HG03520 (cell line): ENCODE results near the gene PLCB1.
"Not testable (repeated sequence)": the region's sequence is repeated elsewhere in the genome, so short reads cannot be mapped to it uniquely, and the experiment has no call there.

Experiments
- ATAC-seq: cut with Tn5 transposase; IDR thresholded peaks from one replicate; pipeline ENCODE4 v1.9.1; 2021; ENCODE audit warnings: mild to moderate bottlenecking, moderate library complexity; ENCODE audit not compliant: unreplicated experiment

Gene PLCB1

DNA sequence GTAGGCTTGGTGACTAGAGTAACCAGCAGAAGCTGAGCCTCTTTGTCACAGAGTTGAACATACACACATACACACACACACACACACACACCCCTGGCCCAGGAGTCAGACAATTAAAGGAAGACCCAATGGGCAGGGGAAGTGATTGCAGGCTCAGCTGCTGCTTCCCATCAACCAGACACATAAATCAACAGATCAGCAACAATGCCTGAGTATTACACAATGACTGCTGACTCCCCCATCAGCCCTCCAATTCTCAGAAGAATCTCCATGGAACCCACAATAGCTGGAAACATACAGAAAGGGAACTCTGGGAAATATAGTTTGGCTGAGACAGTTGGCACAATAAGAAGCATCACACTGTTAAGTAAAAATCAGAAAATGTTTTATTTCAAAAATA lies 666.4 kb downstream of the PLCB1 start:
- ATAC-seq = no peak

DNA sequence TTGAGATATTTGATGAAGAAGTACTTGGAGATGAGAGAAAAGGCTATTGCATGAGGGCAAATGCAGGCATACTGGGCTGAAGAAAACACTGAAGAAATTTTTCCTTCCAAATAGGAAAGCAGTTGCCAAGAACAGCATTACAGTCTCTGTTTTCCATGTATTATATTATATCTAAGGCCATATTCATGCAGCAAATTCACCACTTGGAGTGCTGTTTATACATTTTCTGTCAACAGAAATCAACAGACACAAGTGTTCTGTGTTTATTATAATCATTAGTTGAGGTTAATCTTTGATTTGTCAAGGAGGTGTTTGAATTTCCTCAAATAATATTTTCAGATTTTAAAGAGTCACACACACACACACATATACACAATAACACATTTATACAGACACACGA lies 668.0 kb downstream of the PLCB1 start:
- no peak for ATAC-seq

DNA sequence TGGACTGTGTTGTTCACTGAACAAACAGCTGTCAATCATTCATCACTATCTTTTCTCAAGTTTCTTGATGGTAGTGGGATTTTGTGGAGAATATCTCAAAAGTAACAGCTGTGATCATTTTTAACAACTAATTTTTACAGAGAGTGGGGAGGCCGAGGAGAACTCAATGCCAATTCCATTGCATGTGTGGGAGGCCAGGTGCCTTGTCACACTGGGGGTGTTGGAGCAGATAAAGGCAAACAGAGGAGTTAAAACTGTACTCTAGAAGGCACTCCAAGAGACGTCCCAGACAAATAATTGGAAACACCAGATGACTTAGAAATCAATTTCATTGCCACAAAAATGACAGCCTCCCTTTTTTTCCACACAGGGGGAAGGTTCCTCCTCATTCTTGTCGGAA lies 669.6 kb downstream of the PLCB1 start:
- no peak for ATAC-seq

DNA sequence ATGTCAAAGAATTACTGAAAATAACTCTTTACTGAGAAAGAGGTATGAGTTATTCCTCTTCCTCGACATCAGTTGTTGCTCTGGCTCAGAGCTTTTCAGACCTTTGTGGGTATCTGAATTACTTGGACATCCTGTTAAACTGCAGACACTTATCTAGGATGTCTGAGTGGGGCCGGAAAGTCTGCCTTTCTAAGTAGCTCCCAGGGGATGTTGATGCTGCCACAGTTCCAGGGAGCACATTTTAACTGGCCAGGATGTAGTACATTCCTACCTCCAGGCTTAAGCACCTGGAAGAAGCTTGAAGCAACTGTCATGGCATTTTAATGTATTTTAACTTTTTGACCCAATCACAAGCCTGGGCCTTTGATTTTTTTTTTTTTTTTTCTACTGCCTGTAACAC lies 671.0 kb downstream of the PLCB1 start:
- ATAC-seq = no peak

DNA sequence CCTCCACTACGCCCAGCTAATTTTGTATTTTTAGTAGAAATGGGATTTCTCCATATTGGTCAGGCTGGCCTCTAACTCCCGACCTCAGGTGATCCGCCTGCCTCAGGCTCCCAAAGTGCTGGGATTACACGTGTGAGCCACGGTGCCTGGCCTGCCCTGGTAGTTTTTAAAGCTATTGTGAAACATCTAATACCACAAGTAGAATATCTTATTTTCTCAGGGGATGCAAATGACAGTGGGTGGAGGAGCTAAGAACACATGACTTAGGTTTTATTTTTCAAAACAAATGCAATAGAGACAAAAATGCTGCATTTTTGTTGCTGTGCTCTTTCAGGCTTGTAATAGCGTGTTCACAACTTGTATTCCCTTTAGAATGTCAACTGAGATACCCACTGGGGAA lies 671.9 kb downstream of the PLCB1 start:
- no peak for ATAC-seq

DNA sequence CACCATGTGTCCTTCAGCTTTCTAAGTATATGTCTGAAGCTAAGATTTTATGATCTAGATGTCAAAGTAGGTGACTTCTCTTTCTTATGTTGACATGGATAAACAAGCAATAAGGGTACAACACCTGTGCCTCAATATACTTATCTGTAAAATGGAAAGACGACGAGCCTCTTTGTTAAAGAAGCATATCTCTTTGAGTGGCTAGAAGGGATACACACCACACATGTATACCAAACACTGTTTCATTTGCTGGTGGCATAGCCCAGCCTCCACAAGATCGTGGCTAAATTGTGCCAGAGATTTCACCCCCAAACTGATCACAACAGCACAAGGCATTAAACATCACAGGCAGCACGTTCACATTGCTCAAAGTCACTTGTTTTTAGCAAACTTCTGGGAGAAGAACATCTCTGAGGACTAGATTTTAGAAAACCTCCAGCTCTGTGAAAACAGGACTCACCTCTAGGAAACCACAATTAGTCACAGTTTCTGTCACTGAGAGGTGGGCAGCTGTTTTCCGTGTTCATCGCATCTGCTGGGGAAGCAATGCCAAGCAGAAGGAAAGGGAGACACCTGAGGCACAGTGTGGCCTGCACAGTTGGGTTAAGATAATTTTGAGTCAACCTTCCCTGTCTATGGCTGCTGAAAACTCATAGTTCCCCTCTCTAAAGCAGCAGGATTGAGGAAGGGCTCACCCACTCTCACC lies 673.8 kb downstream of the PLCB1 start:
- ATAC-seq = no peak

DNA sequence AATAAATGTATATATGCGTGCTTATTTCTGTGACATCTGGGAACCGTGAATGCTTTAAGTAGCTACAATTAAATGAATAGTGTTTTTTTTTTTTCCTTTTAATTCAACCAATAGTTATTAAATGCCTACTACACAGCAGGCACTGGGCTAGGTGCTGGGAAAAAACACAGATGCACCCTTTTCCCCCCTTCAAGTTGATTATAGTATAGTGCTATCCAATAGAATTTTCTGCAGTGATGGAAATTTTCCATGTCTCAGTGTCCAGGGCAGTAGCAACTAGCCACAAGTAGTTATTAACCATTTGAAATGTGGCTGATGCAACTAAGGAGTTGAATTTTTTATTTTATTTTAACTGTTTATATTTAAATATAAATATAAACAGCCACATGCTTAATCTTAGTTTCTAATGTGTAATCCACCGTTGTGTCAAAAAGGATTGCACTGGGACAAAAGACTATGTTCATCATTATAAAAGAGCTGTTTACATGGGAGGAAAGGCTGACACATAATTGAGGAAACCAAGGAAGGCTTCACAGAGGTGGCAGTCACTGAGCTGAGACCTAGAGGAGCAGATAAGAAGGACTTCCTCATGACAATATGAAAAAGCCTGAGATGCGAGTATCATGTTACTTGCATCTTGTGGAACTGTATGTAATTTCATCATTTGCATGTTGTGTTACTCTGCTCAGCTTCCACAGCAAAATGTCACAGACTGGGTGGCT lies 675.6 kb downstream of the PLCB1 start:
- ATAC-seq = no peak

DNA sequence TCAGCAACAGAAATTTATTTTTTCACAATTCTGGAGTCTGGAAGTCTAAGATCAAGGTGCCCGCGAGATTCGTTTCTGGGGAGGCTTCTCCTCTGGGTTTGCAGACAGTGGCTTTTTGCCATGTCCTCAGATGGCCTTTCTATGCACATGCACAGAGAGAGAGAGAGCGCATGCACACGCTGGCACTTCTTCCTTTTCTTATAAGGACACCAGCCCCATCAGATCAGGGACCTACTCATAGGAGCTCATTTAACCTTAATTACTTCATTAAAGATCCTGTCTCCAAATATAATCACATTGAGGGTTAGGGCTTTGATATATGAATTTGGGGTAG lies 676.1 kb downstream of the PLCB1 start:
- no peak for ATAC-seq

DNA sequence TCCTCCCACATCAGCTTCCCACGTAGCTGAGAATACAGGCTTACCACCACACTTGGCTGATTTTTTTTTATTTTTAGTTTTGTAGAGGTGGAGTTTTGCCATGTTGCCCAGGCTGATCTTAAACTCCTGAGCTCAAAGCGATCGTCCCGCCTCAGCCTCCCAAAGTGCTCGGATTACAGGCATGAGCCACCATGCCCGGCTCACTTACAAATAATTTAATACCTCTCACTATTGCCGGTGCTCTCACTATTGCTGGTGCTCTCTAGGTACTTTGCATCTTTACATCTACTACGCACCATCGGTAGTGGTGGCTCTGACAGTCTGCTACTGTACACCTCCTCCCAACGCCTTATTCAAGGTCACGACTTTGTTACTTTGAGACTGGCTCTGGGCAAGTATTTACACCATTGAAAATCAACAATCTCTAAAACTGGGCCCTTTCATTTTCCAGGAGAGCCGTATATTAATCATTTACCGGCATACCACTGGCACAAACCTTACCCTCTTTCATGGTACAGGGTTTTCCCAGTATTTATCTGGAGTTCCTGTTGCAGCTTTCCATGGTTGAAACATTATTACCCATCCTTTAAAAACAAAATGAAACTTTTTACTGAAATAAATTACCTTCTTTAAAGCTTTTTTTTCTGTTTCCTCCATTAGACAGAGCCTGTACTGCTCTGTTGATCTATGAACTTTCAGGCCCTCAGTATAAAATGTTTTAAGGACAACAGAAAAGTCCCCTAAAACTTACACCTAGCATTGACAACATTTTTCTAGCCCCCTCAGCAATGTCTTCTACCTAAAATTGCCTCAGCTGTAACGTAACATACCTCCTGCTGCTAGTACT lies 677.3 kb downstream of the PLCB1 start:
- no peak for ATAC-seq

DNA sequence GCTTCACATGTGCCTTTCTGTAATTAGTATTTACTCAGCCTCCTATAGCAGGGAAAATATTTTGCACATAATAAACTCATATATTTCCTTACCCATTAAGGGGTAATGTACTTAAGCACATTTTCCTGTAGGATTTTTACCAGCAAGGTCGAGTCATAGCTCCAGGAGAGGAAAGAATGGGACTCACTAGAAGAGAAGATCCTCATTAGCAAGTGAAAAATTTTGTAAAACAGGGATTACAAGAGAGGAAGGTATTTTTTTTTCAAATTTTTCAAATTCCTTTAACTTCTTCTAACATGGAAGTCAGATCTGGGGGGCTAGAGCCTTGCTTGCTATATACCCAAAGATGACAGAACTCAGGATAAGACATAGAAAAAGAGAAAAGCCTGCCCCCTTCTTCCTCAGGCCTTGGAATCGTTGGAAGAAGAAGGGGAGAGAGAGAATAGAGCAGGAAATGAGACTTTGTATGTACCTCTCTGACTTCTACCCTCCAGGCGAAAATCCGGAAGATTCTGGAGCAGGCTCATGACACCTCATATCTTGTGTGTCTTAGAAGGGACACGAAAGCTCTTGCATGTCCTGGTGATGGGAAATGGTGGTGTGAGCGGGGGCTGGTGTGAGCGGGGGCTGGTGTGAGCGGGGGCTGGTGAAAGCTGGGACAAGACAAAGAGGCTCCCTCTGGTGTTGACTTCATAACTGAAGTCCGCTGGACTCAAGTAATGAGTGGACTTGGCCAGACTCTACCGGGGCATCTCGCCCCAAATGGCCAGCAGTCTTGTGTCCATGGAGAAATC lies 679.9 kb downstream of the PLCB1 start:
- no peak for ATAC-seq

DNA sequence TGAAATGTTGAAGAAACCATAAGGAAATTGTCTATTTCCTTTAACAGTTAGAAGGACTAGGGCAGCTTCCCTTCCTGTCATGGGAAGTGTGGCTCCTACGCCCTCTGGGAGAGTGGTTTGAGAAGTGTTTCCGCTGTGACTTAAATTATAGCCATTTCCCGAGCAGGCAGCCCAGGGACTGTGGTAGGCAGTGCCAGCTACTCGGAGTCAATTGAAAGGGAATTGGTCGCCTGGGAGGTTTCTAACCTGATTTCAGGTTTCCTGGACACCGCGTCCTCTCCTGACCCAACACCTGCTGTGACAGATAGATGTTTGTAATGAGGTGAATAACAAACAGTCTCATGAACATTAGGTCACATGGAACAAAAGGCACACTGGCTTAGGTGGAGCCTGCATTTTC lies 680.8 kb downstream of the PLCB1 start:
- no peak for ATAC-seq

DNA sequence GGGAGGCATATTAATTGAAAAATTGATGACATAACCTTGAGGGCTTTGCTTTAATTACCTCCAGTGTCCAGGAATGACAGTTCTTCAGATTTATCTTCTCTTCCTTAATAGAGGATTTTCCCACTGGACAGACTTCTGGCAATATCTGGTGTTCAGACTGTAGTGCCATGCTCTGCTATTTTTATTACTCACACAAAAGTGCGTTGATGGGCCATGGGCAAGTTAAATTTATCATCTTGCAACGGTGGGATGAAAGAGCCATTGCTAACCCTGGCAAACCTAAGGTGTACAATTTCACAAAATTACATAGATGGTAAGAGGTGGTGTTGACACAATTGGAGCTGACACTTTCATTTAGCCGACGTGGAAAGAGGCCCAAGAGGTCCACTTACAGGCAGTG lies 683.1 kb downstream of the PLCB1 start:
- no peak for ATAC-seq

DNA sequence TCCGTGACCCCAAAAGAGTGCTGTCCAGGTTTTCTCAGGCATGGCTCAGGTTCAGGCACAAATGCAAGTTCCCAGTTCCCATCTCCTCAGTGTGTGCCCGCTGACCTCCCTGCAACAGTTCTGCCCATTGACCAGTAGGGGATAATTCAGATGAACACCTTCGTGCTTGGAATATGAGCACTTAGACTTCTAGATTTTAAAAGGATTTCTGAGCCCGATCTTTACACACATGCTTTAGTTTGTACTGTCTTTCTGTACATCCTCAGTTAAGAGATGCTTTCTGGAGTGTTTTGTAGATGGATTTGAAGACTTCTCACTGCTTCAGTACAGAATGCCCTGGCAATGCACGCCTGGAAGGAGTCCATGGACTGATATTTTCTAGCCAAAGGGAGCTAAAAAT lies 697.2 kb downstream of the PLCB1 start:
- ATAC-seq = no peak

DNA sequence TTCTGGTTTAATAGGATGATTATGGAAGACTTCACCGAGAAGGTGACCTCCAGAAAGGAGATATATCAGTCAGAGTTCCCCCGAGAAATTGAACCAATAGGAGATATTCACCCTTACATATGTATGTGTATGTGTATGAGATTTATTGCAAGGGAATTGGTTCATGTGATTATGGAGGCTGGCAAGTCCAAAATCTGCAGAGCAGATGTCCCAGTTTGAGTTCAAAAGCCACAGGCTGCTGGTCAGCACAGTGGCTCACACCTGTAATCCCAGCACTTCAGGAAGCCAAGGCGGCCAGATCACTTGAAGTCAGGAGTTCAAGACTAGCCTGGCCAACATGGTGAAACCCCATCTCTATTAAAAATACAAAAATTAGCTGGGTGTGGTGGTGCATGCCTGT lies 702.2 kb downstream of the PLCB1 start:
- ATAC-seq = not testable (repeated sequence)

DNA sequence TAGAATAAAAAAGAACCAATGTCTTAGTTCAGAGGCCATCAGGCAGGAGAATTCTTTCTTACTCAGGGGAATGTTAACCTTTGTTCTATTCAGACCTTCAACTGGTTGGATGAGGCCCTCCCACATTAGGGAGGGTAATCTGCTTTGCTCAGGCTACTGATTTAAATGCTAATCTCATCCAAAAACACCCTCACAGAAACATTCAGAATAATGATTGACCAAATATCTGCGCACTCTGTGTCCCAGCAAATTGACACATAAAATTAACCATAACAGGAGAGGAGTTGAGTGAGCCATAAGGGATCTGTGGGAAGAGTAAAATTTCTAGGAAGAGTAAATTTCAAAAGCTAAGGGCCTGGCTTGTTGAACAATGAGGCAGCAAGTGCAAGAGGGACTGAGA lies 702.8 kb downstream of the PLCB1 start:
- no peak for ATAC-seq

DNA sequence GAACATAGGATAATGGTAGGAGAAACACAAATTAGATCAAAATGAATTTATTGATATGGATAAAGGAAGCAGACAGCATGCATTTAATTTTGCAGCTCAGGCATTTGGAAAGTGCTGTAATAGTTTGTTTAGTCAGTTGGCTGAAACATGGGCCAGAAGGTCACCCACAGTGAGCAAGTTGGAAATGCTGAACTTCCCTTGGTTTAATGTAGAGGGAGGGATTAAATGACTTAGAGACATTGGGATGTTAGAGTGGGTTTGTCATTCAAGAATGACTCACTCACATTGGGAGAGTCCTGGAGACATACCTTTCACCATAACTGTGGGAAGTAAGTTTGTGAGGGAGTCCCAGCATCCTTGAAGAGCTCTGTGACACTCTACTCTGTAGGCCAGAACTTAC lies 705.3 kb downstream of the PLCB1 start:
- ATAC-seq = no peak

DNA sequence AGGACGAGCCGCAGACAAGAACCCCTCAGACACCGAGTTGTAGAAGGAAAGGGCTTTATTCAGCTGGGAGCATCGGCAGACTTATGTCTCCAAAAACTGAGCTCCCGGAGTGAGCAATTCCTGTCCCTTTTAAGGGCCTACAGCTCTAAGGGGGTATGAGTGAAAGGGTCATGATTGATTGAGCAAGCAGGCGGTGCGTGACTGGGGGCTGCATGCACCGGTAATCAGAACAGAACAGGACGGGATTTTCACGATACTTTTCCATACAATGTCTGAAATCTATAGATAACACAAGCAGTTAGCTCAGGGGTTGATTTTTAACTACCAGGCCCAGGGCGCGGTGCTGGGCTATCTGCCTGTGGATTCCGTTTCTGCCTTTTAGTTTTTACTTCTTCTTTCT lies 710.5 kb downstream of the PLCB1 start:
- no peak for ATAC-seq

DNA sequence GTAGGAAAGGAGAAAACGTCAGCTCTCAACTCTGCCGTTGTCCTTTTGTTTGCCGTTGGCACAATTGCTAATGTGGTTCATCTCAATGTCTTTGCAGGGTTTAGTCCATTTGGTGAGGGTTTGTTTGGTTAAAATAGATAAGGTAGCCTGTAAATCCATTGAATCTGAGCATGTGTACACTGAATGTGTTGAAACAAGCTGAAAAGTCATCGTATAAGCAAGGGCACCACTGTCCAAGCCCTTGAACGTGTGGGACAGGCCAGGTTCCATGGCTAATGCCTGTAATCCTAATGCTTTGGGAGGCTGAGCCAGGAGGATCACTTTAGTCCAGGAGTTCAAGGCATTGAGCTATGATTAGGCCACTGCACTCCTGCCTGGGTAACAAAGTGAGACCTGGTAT lies 712.1 kb downstream of the PLCB1 start:
- no peak for ATAC-seq

DNA sequence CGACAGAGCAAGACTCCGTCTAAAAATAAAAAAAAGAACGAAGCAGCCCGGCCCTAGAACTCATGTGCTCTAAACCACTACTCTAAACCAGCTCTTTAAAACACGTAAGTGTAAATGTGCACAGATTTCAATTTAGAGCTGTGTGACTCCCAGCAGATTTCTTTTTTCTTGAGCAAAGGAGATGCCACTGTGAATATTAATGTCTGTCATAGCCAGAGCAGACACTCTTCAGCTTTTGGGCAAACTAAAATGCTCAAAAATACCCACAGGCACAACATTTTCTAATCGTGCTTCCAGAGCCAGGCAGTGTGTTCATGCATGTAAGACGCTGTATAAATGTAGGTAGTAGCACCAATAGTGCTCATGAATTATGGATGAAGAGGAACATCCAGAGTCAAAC lies 717.9 kb downstream of the PLCB1 start:
- no peak for ATAC-seq

DNA sequence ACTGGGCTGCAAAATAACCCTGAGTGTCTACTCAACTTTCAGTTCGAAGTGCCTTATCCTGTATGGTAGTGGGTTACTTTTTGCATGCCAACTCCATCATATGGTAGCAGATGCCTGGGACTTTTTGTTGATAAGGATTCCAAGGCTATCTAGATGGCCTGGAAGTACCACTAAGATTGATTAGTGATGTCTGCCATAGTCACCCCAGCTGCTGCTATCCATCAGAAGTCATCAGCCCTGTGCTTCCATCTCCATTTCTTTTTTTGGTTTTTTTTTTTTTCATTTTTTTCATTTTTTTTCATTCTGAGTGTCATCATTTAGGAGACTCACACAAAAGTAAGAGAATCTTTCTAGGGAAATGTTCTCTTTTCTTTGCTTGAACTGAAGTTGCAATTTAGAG lies 719.4 kb downstream of the PLCB1 start:
- no peak for ATAC-seq

DNA sequence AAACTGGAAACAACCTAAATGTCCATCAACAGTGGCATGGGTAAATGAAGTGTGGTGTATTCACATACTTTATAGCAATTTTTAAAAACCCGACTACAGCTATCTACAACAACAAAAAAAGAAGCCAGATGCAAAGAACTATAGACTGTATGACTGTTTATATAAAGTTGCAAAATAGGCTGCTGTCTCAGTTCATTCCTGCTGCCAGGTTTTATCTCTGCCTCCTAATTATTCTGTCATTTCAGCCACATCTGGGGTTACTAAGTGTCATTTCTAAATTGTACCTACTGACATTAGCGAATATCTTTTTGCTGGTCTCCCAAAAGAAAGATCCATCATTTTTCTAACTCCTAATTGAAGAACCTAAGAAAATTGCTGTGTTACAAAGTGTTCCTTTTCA lies 719.9 kb downstream of the PLCB1 start:
- ATAC-seq = not testable (repeated sequence)
